HEK293 (cell line): ENCODE measurements around the gene KIF5A.

Experiments used
- CTCF ChIA-PET: fragments of 350-600 bp; formaldehyde crosslinking; extraction: SDS; loops from one replicate; lab custom pipeline; 2021; ENCODE audit warnings: antibody characterized with exemption; lab: Yijun Ruan, JAX
- POLR2A ChIA-PET: fragments of 300-600 bp; formaldehyde crosslinking; extraction: SDS; loops from one replicate; lab custom pipeline; 2020; ENCODE audit warnings: antibody characterized with exemption, inconsistent platforms; lab: Yijun Ruan, JAX
- H3K27ac ChIP-seq: fragments of 200-500 bp; sonication (Bioruptor generic); 2 replicates; pipeline ENCODE4 v1.5.1; 2014; ENCODE audit warnings: low read depth, low read length, control low read depth, inconsistent platforms; ENCODE audit errors: extremely low read depth
- H3K36me3 ChIP-seq, 2 experiments: fragments of 200-500 bp in 1 of 2; sonication (Bioruptor generic) in 1 of 2; 1 replicate in 1 of 2; 2 replicates in 1 of 2; pipeline ENCODE4 v1.5.1; 2014 to 2017; ENCODE audit warnings: inconsistent platforms in 2 of 2, low read length in 2 of 2; ENCODE audit not compliant: control insufficient read depth in 2 of 2, insufficient read depth in 1 of 2
- H3K4me1 ChIP-seq: fragments of 200-500 bp; sonication (Bioruptor generic); 2 replicates; pipeline ENCODE4 v1.5.1; 2014; ENCODE audit warnings: mild to moderate bottlenecking, low read length, inconsistent platforms; ENCODE audit not compliant: control insufficient read depth, insufficient read depth
- H3K4me3 ChIP-seq: 2 replicates; pipeline ENCODE4 v1.5.1; 2011; ENCODE audit warnings: low read depth, mild to moderate bottlenecking, control low read depth, low read length, moderate library complexity
- H3K9me3 ChIP-seq: fragments of 200-500 bp; sonication (Bioruptor generic); 2 replicates; pipeline ENCODE4 v1.5.1; 2014; ENCODE audit warnings: low read depth, low read length, inconsistent platforms; ENCODE audit not compliant: control insufficient read depth, insufficient read depth
- BCL11A ChIP-seq: fragments of 450-650 bp; formaldehyde crosslinking; IDR thresholded peaks from 2 replicates; pipeline ENCODE4 v1.5.1; 2016; ENCODE audit warnings: low read depth, missing biosample characterization, missing genetic modification characterization
- EGR2 ChIP-seq: fragments of 450-650 bp; formaldehyde crosslinking; IDR thresholded peaks from 2 replicates; pipeline ENCODE4 v1.5.1; 2016; ENCODE audit warnings: low read depth, missing biosample characterization, missing genetic modification characterization
- GLIS2 ChIP-seq: fragments of 450-650 bp; formaldehyde crosslinking; IDR thresholded peaks from 2 replicates; pipeline ENCODE4 v1.5.1; 2016; ENCODE audit warnings: missing biosample characterization, missing genetic modification characterization
- MZF1 ChIP-seq: fragments of 450-650 bp; formaldehyde crosslinking; IDR thresholded peaks from 2 replicates; pipeline ENCODE4 v1.5.1; 2017; ENCODE audit warnings: missing biosample characterization, missing genetic modification characterization, borderline replicate concordance
- ZBTB17 ChIP-seq: fragments of 450-650 bp; formaldehyde crosslinking; IDR thresholded peaks from 2 replicates; pipeline ENCODE4 v1.5.1; 2016; ENCODE audit warnings: missing biosample characterization, missing genetic modification characterization
- ZFHX2 ChIP-seq: fragments of 450-650 bp; formaldehyde crosslinking; conservative IDR thresholded peaks from 2 replicates; pipeline ENCODE4 v1.5.1; 2016; ENCODE audit warnings: missing biosample characterization, missing genetic modification characterization
- ZNF138 ChIP-seq: fragments of 450-650 bp; formaldehyde crosslinking; IDR thresholded peaks from 2 replicates; pipeline ENCODE4 v1.5.1; 2016; ENCODE audit warnings: missing biosample characterization, missing genetic modification characterization, borderline replicate concordance
- ZNF292 ChIP-seq: fragments of 450-650 bp; formaldehyde crosslinking; IDR thresholded peaks from 2 replicates; pipeline ENCODE4 v1.5.1; 2016; ENCODE audit warnings: low read depth, missing biosample characterization, missing genetic modification characterization, borderline replicate concordance
- ZNF510 ChIP-seq: fragments of 450-650 bp; formaldehyde crosslinking; IDR thresholded peaks from 2 replicates; pipeline ENCODE4 v1.5.1; 2018; ENCODE audit warnings: mild to moderate bottlenecking, missing genetic modification characterization, missing biosample characterization; ENCODE audit not compliant: insufficient replicate concordance
- ZNF549 ChIP-seq: fragments of 450-650 bp; IDR thresholded peaks from 2 replicates; pipeline ENCODE4 v1.5.1; 2018; ENCODE audit warnings: missing biosample characterization, missing genetic modification characterization, mild to moderate bottlenecking, inconsistent platforms, moderate library complexity
- ZNF571 ChIP-seq: fragments of 450-650 bp; formaldehyde crosslinking; IDR thresholded peaks from 2 replicates; pipeline ENCODE4 v1.5.0; 2017; ENCODE audit warnings: missing biosample characterization, missing genetic modification characterization
- ZNF600 ChIP-seq: fragments of 450-650 bp; formaldehyde crosslinking; IDR thresholded peaks from 2 replicates; pipeline ENCODE4 v1.5.1; 2016; ENCODE audit warnings: missing biosample characterization, missing genetic modification characterization
- ZNF654 ChIP-seq: fragments of 450-650 bp; formaldehyde crosslinking; IDR thresholded peaks from 2 replicates; pipeline ENCODE4 v1.5.1; 2016; ENCODE audit warnings: low read depth, missing biosample characterization, missing genetic modification characterization
- ZNF837 ChIP-seq: fragments of 450-650 bp; formaldehyde crosslinking; IDR thresholded peaks from 2 replicates; pipeline ENCODE4 v1.5.1; 2016; ENCODE audit warnings: missing biosample characterization, missing genetic modification characterization
- ZSCAN30 ChIP-seq: fragments of 450-650 bp; IDR thresholded peaks from 2 replicates; pipeline ENCODE4 v1.5.1; 2018; ENCODE audit warnings: missing biosample characterization, mild to moderate bottlenecking, missing genetic modification characterization, moderate library complexity
- ZXDB ChIP-seq: fragments of 450-650 bp; formaldehyde crosslinking; IDR thresholded peaks from 2 replicates; pipeline ENCODE4 v1.5.1; 2016; ENCODE audit warnings: missing biosample characterization, missing genetic modification characterization
- TF ChIP-seq, protein P1 (sequence below): fragments of 450-650 bp; formaldehyde crosslinking; IDR thresholded peaks from 2 replicates; pipeline ENCODE4 v1.5.1; 2016; ENCODE audit warnings: missing biosample characterization, missing genetic modification characterization
- TF ChIP-seq, protein P2 (sequence below): fragments of 450-650 bp; formaldehyde crosslinking; IDR thresholded peaks from 2 replicates; pipeline ENCODE4 v1.5.1; 2016; ENCODE audit warnings: missing biosample characterization, missing genetic modification characterization
- TF ChIP-seq, protein P3 (sequence below): fragments of 450-650 bp; formaldehyde crosslinking; optimal IDR thresholded peaks from 2 replicates; pipeline ENCODE3; 2016; ENCODE audit warnings: missing biosample characterization, mild to moderate bottlenecking, missing genetic modification characterization
- TF ChIP-seq, protein P4 (sequence below): fragments of 450-650 bp; formaldehyde crosslinking; IDR thresholded peaks from 2 replicates; pipeline ENCODE4 v1.5.1; 2016; ENCODE audit warnings: missing biosample characterization, missing genetic modification characterization
- TF ChIP-seq, protein P5 (sequence below): fragments of 450-650 bp; formaldehyde crosslinking; IDR thresholded peaks from 2 replicates; pipeline ENCODE4 v1.5.1; 2016; ENCODE audit warnings: missing biosample characterization, missing genetic modification characterization

The KIF5A gene

DNA sequence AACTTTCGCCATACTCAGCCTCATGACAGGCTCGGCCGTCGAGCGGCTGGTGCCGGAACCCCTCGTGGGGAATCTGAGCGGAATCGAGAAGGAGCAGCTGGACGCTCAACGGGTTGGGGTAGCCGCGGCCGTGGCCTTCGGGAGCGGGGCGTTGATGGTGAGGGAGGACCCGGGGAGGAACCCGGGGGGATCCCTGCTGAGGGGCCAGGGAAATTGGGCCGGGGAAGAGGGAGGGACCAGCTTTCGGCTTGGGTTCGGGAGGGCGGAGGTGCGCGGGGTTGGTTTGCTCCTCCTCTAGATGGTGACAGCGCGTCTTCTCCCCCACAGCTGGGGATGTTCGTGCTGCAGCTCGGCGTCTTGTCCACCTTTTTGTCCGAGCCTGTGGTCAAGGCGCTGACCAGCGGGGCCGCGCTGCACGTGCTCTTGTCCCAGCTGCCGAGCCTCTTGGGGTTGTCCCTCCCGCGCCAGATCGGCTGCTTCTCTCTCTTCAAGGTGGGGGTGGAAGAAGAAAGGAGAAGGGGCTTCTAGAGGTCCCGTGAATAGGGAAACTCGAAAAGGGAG, 71.2 kb downstream of the KIF5A start:
- H3K4me1 ChIP-seq: no peaks in the 10 kb centered on the region
- no peak overlapping the region for H3K4me3 ChIP-seq
- H3K9me3 ChIP-seq: no peaks in the 10 kb centered on the region
- H3K27ac ChIP-seq: no peak overlapping the region
- POLR2A ChIA-PET: interaction anchor here (0.6 to 1.8 kb wide), 2 partner anchors 38 to 110 kb away, joined by 3 to 6 read pairs; no protein-coding TSS in a partner anchor
- TF ChIP-seq ZNF837 (tag by site-specific recombination) (no peak), EGR2 (tag by site-specific recombination) (no peak), ZNF571 (tag by site-specific recombination) (no peak), ZNF292 (tag by site-specific recombination) (no peak)
- CTCF ChIA-PET: interaction anchor here (0.7 to 4.5 kb wide), 15 partner anchors 10 to 992 kb away, joined by 3 to 113 read pairs (median 4); partner anchors contain the start of gene B4GALNT1
- peaks cover 0 to 50% of the 10 kb centered on the region in 2 experiments; a peak in 1 of 3 replicates for H3K36me3 ChIP-seq

DNA sequence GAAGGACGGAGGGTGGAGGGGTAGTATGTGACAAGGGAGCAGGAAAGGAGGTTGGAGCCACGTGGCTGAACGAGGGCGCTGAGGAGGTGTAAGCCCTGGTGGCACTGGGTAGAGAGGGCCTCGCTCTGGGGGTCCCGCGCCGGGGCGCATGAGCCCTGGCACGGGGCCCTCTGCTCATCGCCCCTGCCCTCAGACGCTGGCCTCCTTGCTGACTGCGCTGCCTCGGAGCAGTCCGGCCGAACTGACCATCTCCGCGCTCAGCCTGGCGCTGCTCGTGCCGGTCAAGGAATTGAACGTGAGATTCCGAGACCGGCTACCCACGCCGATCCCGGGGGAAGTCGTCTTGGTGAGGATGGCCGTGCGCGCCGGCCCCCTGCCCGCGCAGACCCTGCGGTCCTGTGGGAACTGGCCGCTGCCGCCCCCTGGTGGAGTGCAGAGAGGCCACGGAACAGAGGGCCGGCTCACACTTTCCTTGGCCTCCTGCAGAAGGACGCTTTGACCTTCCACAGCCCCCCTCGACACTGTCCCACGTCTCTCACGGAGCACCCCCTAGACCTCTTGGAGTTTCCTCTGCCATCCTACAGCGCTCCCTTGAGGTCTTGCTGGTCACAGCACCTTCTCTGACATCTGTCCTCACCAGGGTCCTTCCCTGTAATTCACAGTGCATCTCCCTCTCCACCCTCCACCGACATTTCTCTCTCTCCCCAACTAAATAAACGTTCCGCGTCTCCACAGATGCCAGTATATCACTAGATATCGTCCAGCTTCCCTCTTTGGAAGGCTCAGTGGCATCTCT, 71.9 kb downstream of the KIF5A start:
- H3K9me3 ChIP-seq: no peaks in the 10 kb centered on the region
- peaks cover 0 to 49% of the 10 kb centered on the region in 2 experiments; a peak in 1 of 3 replicates for H3K36me3 ChIP-seq
- peak overlapping the region; percentile 29 for H3K4me3 ChIP-seq
- ChIA-PET CTCF (interaction anchor here (0.6 to 4.5 kb wide), 23 partner anchors 8 to 159 kb away, joined by 3 to 113 read pairs (median 4); partner anchors contain the start of genes B4GALNT1, CYP27B1, DCTN2 and DTX3), POLR2A (interaction anchor here (1.8 kb wide), 1 partner anchor 38 kb away, joined by 6 read pairs; no protein-coding TSS in a partner anchor)
- H3K4me1 ChIP-seq: no peaks in the 10 kb centered on the region
- H3K27ac ChIP-seq: no peak overlapping the region
- TF ChIP-seq ZNF138 (tag by site-specific recombination): no peak
- TF ChIP-seq ZNF600 (tag by site-specific recombination): peak; percentile 63; the same call in 1 of the 2 replicates
- TF ChIP-seq, protein P1, sequence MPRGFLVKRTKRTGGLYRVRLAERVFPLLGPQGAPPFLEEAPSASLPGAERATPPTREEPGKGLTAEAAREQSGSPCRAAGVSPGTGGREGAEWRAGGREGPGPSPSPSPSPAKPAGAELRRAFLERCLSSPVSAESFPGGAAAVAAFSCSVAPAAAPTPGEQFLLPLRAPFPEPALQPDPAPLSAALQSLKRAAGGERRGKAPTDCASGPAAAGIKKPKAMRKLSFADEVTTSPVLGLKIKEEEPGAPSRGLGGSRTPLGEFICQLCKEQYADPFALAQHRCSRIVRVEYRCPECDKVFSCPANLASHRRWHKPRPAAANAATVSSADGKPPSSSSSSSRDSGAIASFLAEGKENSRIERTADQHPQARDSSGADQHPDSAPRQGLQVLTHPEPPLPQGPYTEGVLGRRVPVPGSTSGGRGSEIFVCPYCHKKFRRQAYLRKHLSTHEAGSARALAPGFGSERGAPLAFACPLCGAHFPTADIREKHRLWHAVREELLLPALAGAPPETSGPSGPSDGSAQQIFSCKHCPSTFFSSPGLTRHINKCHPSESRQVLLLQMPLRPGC (tag by site-specific recombination): no peak
- TF ChIP-seq, protein P2, sequence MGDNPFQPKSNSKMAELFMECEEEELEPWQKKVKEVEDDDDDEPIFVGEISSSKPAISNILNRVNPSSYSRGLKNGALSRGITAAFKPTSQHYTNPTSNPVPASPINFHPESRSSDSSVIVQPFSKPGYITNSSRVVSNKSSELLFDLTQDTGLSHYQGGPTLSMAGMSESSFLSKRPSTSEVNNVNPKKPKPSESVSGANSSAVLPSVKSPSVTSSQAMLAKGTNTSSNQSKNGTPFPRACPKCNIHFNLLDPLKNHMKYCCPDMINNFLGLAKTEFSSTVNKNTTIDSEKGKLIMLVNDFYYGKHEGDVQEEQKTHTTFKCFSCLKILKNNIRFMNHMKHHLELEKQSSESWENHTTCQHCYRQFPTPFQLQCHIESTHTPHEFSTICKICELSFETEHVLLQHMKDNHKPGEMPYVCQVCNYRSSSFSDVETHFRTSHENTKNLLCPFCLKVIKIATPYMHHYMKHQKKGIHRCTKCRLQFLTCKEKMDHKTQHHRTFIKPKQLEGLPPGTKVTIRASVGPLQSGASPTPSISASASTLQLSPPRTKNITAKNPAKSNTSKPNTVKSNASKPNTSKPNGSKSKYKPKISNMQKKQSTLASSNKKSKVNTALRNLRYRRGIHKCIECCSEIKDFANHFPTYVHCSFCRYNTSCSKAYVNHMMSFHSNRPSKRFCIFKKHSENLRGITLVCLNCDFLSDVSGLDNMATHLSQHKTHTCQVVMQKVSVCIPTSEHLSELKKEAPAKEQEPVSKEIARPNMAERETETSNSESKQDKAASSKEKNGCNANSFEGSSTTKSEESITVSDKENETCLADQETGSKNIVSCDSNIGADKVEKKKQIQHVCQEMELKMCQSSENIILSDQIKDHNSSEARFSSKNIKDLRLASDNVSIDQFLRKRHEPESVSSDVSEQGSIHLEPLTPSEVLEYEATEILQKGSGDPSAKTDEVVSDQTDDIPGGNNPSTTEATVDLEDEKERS (tag by site-specific recombination): no peak
- 0 out of 2 replicates have a peak, but pooled peaks have one; percentile 28 for TF ChIP-seq ZBTB17 (tag by site-specific recombination)
- TF ChIP-seq BCL11A (tag by site-specific recombination): no peak
- peak; percentile 50; the same call in 1 of the 2 replicates for TF ChIP-seq ZSCAN30 (tag by site-specific recombination)
- no peak for TF ChIP-seq MZF1 (tag by site-specific recombination)
- TF ChIP-seq GLIS2 (tag by site-specific recombination): peak; percentile 87
- TF ChIP-seq ZNF549 (tag by site-specific recombination): no peak
- TF ChIP-seq ZNF654 (tag by site-specific recombination): peak; percentile 42
- TF ChIP-seq ZFHX2 (tag by site-specific recombination): peak; percentile 48
- TF ChIP-seq, protein P3, sequence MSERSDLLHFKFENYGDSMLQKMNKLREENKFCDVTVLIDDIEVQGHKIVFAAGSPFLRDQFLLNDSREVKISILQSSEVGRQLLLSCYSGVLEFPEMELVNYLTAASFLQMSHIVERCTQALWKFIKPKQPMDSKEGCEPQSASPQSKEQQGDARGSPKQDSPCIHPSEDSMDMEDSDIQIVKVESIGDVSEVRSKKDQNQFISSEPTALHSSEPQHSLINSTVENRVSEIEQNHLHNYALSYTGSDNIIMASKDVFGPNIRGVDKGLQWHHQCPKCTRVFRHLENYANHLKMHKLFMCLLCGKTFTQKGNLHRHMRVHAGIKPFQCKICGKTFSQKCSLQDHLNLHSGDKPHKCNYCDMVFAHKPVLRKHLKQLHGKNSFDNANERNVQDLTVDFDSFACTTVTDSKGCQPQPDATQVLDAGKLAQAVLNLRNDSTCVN (tag by site-specific recombination): peak; percentile 52
- 0 out of 2 replicates have a peak, but pooled peaks have one; percentile 31 for TF ChIP-seq ZXDB (tag by site-specific recombination)
- TF ChIP-seq ZNF510: no peak
- TF ChIP-seq, protein P4, sequence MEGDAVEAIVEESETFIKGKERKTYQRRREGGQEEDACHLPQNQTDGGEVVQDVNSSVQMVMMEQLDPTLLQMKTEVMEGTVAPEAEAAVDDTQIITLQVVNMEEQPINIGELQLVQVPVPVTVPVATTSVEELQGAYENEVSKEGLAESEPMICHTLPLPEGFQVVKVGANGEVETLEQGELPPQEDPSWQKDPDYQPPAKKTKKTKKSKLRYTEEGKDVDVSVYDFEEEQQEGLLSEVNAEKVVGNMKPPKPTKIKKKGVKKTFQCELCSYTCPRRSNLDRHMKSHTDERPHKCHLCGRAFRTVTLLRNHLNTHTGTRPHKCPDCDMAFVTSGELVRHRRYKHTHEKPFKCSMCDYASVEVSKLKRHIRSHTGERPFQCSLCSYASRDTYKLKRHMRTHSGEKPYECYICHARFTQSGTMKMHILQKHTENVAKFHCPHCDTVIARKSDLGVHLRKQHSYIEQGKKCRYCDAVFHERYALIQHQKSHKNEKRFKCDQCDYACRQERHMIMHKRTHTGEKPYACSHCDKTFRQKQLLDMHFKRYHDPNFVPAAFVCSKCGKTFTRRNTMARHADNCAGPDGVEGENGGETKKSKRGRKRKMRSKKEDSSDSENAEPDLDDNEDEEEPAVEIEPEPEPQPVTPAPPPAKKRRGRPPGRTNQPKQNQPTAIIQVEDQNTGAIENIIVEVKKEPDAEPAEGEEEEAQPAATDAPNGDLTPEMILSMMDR: peak; percentile 93
- TF ChIP-seq, protein P5, sequence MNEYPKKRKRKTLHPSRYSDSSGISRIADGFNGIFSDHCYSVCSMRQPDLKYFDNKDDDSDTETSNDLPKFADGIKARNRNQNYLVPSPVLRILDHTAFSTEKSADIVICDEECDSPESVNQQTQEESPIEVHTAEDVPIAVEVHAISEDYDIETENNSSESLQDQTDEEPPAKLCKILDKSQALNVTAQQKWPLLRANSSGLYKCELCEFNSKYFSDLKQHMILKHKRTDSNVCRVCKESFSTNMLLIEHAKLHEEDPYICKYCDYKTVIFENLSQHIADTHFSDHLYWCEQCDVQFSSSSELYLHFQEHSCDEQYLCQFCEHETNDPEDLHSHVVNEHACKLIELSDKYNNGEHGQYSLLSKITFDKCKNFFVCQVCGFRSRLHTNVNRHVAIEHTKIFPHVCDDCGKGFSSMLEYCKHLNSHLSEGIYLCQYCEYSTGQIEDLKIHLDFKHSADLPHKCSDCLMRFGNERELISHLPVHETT (tag by site-specific recombination): no peak
